B cell (primary cell): Measurements from ENCODE around the gene TMEM147.

Experiments used
- EZH2 ChIP-seq: IDR thresholded peaks from 2 replicates; pipeline ENCODE4 v1.6.1; 2012; ENCODE audit warnings: borderline replicate concordance, low read depth, mild to moderate bottlenecking, moderate library complexity, low read length; ENCODE audit not compliant: insufficient read depth, poor library complexity, severe bottlenecking
- TF ChIP-seq, protein P1 (sequence below): fragments of 200-600 bp; IDR thresholded peaks from one replicate; pipeline ENCODE4 v1.8.0; 2022; ENCODE audit warnings: antibody characterized with exemption, mild to moderate bottlenecking

- TF ChIP-seq, protein P1, sequence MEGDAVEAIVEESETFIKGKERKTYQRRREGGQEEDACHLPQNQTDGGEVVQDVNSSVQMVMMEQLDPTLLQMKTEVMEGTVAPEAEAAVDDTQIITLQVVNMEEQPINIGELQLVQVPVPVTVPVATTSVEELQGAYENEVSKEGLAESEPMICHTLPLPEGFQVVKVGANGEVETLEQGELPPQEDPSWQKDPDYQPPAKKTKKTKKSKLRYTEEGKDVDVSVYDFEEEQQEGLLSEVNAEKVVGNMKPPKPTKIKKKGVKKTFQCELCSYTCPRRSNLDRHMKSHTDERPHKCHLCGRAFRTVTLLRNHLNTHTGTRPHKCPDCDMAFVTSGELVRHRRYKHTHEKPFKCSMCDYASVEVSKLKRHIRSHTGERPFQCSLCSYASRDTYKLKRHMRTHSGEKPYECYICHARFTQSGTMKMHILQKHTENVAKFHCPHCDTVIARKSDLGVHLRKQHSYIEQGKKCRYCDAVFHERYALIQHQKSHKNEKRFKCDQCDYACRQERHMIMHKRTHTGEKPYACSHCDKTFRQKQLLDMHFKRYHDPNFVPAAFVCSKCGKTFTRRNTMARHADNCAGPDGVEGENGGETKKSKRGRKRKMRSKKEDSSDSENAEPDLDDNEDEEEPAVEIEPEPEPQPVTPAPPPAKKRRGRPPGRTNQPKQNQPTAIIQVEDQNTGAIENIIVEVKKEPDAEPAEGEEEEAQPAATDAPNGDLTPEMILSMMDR: no peak
- no peak for TF ChIP-seq EZH2
Measured at GRCh38 chr19:35561436-35561835, 16.0 kb downstream of the TMEM147 start.
